IPS DF 4.7 (cell line): ENCODE measurements around the gene RFTN2.
"Not testable (repeated sequence)": the region's sequence is repeated elsewhere in the genome, so short reads cannot be mapped to it uniquely, and the experiment has no call there.

Experiments used
- DNase-seq: peaks from one replicate; pipeline ENCODE4 v3.0.0-alpha.2; 2013; ENCODE audit warnings: low spot score; ENCODE audit errors: extremely low read depth

Gene RFTN2

GRCh38 chr2:197604117-197604860 is 71.1 kb downstream of the RFTN2 start:
- no peak for DNase-seq

- DNase-seq: no peak
Measured at GRCh38 chr2:197601726-197602125, 73.7 kb downstream of the RFTN2 start.

GRCh38 chr2:197600306-197600705 is 75.1 kb downstream of the RFTN2 start:
- DNase-seq: no peak

GRCh38 chr2:197599285-197599965 is 76.0 kb downstream of the RFTN2 start:
- DNase-seq: no peak

- no peak for DNase-seq
Measured at GRCh38 chr2:197598450-197598849, 76.9 kb downstream of the RFTN2 start.

- DNase-seq: no peak
Measured at GRCh38 chr2:197597166-197597565, 78.2 kb downstream of the RFTN2 start.

GRCh38 chr2:197596766-197597165 is 78.6 kb downstream of the RFTN2 start:
- DNase-seq: no peak

- no peak for DNase-seq
Measured at GRCh38 chr2:197591339-197592072, 83.9 kb downstream of the RFTN2 start.

- not testable (repeated sequence) for DNase-seq
Measured at GRCh38 chr2:197587255-197587654, 88.1 kb downstream of the RFTN2 start.

- not testable (repeated sequence) for DNase-seq
Measured at GRCh38 chr2:197580166-197580565, 95.2 kb downstream of the RFTN2 start.

- not testable (repeated sequence) for DNase-seq
Measured at GRCh38 chr2:197578294-197578693, 97.1 kb downstream of the RFTN2 start.

- no peak for DNase-seq
Measured at GRCh38 chr2:197577446-197577845, 97.9 kb downstream of the RFTN2 start.

- no peak for DNase-seq
Measured at GRCh38 chr2:197576631-197577030, 98.8 kb downstream of the RFTN2 start.

GRCh38 chr2:197575987-197576386 is 99.4 kb downstream of the RFTN2 start:
- DNase-seq: no peak

GRCh38 chr2:197573608-197574007 is 101.8 kb downstream of the RFTN2 start:
- no peak for DNase-seq

- no peak for DNase-seq
Measured at GRCh38 chr2:197571627-197572271, 103.6 kb downstream of the RFTN2 start.

GRCh38 chr2:197560146-197560665 is 115.2 kb downstream of the RFTN2 start:
- DNase-seq: no peak

GRCh38 chr2:197559681-197560080 is 115.7 kb downstream of the RFTN2 start:
- DNase-seq: no peak

- DNase-seq: no peak
Measured at GRCh38 chr2:197558393-197558792, 117.0 kb downstream of the RFTN2 start.

GRCh38 chr2:197556456-197556855 is 118.9 kb downstream of the RFTN2 start:
- DNase-seq: no peak

- no peak for DNase-seq
Measured at GRCh38 chr2:197555467-197555866, 119.9 kb downstream of the RFTN2 start.
